ENCODE results near the gene BARX2.

Gene BARX2

GRCh38 chr11:129404731-129405130, 29.1 kb downstream of the BARX2 start:
- DNase-seq = no peak

DNA sequence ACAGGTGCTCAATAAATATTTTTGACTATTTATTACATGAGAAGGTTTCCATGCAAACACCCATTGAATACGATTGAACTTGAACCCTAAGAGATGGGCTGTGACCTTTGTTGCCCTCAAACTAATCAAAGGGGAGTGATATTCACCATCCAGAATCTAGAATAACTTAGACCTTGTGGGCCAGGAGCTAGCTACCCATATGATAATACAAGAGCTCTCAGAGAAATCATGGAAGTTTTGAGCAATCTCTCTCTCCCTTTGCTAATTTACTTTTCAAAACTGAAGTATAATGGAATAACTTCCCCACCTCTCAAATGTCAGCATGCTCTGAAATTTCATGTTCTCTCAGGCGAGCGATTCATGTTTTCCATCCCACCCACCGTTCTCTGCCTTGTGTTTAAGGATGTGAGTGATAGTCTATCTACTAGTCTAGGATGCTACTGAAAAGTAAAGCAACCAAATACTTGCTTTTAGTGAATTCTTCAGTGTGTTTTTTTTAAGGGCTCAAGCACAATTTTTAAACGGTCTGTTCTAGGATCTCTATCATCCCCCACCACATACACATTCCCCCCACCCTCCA, 33.3 kb downstream of the BARX2 start:
- DNase-seq = no peak

DNA sequence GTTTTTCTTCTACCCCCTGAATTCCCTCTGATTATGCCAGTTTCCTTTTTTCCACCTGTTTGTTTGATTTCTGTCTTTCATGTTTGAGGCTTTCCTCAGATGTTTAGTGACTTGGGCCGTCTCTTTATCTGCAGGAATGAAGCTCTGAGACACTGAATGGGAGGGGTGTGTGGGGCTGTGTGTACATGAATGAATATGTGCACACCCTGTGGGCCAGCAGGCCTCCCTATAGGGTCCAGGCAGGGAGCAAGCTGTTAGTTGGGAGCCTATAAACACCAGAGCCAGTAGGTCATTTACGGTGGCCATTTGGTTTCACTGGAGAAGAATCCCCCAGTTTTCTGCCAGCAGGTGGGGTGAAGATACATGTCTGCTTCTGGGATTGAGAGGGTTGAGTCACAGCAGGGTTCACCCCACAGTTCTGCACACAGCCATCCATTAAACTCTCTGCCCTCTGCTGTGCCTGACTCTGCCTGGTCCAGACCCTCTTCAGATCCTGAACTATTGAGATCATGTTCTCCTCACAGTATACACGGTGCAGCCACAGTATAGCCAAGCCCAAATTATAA, 34.8 kb downstream of the BARX2 start:
- DNase-seq = no peak

GRCh38 chr11:129412494-129412893, 36.8 kb downstream of the BARX2 start:
- DNase-seq = no peak

DNA sequence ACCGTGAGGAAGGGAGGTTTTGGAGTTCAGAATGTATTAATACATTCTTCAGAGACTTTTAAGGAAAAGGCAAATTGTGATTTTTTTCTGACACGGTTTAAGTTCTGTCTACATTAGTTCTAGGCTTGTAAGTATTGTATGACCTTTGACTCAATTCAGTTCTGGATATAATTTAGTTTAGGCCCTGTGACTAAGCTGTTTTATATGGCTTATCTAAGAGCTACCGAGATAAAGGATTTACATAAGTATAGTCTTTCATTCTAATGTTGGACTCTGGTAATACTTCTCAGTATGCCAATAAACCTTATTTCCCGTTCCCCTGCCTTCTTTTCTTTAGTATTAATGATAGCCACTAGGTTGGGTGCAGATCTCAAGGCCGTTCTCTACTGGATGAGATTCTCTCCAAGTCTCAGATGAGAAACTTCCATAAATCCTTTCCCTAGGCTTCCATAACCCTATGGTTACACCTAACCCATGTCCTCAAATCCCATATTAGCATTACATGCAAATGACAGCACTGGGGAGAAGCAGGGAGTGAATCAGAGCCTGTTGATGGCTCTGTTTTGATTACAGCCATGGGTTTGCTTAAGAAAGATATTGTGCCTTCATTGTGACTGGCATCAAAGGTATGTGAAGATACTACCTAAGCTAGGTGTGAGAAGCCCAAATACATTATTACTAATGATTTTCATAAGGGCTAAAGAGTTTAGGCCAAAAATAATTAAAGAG, 38.7 kb downstream of the BARX2 start:
- DNase-seq = no peak

DNA sequence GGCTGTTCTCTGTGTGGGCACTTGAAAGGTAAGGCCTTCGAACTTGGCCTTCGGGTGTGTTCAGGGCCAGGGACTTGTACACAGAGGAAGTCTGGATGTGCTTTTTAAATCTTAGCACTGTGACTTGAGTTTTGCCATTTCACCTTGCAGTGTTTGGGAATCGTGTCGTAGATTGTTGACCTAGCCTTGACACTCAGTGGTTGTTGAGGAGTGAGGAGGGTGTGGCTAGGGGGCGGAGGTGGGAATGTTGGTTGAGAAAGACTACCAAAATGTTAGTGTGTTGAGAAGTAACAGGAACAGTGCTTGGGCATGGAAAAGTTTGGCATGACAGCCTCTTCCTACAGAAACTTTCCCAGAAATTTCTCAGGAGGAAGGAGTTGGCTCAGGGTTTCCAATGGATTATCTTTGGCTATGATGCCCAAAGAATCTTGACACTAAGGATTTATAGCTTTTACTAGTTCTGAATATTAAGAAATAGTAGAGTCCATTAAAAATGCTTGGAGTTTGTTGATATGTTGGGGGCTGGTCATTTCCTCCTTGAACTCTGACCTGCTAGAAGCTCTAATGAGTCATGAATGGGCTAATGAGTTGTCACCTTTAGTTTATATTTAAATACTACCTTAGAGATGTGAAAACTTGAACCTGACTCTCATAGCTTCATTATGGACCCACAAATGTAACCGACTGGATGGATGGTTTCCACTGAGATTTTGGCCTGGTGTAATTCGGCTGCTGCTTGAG, 40.6 kb downstream of the BARX2 start:
- no peak for DNase-seq

GRCh38 chr11:129417458-129417857, 41.8 kb downstream of the BARX2 start:
- DNase-seq = no peak

DNA sequence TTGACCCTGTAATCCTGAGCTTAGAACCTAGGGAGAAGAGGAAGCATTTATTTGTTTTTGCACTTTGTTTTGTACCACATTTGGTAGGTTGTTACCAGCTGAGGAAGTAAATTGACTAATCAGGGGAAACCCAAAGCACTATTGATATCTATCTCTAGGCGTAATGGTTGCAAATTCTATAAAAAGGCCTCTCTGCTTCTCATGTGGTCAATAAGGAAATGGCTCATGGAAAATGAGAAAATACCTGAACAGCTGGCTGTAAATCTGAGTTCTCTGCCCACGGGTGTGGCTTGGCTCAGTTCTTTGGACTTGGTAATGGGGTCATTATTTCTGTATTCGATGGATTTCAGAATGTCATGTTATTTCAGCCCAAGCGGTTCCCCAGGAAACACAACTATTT, 42.4 kb downstream of the BARX2 start:
- DNase-seq = no peak

DNA sequence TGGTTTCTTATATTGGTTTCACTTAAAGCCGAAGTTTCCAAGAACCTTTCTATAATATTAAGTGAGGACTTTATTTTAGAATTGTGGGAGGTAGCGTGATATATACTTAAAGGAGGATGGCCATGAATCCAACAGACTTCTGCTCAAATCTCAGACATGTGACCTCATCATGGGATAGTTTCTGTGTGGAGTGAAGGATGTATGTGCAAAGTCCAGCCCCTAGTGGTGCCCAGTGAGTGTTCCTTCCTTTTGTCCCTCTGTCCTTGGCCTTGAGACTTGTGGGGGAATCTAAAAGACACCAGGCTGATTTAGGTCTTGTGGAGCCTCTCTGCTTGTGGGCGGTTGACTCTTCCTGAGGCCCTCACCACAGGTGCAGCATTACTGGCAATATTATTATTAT, 43.7 kb downstream of the BARX2 start:
- DNase-seq = no peak

GRCh38 chr11:129423426-129423825, 47.8 kb downstream of the BARX2 start:
- DNase-seq = no peak

DNA sequence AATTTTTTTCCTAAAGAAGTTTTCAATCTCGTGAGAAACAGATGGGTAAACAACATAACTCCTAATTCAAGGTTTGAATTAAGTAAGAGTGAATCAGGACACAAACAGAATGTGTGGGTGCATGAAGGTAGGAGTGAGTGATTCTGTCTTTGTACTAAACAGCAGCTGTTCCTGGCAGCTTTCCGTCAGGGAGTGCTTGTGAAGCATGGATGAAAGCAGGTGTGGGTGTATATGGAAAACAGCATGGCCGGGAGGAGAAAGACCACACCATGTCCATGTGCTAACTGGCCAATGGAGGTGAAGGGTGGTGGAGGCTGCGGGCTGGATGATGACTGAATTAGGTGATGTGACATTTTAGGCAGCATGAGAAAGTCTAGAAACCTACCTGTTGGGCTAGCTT, 49.6 kb downstream of the BARX2 start:
- DNase-seq = no peak

GRCh38 chr11:129426038-129426437, 50.4 kb downstream of the BARX2 start:
- DNase-seq = no peak

GRCh38 chr11:129426776-129427175, 51.1 kb downstream of the BARX2 start:
- peak; percentile 0 for DNase-seq

DNA sequence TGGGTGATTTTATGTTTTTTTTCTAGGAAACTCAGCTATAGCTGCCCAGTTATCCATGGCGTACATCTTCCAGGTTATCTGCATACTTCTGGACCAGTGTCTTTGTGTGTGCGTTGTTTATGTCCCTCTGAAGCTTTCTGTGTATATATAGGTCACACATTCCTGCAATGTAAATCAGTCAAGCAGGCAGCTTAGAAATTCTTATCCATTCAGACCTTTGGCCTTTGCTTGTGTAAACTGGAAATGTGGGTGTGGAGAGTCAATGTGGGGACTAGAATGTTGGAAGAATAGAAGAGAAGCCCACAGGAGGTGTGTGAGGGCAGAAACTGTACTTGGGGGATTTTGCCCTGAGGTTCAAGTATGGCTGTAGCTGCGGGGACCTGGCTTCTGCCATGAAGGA, 51.7 kb downstream of the BARX2 start:
- DNase-seq = no peak

- no peak for DNase-seq
These were observed 52.3 kb downstream of the BARX2 start for GRCh38 chr11:129427816-129428406.

DNA sequence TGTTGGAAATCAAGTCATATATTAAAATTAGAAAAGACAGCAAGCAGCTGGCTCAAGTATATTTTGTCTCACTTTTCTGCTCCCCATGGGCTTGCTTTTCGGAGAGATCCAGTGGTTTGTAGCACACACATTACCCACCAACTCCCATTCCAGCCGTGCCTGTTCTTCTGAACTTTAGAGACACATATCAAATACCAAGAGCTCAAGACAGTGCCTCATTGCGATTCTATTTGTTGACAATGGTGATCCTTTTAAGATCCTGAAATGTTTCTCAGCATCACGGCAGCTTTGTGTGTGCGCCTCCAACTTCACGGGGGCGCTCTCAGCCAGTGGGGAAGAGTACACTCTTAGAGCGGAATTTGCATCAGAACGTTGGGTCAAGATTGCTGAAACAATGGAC, 52.9 kb downstream of the BARX2 start:
- no peak for DNase-seq

DNA sequence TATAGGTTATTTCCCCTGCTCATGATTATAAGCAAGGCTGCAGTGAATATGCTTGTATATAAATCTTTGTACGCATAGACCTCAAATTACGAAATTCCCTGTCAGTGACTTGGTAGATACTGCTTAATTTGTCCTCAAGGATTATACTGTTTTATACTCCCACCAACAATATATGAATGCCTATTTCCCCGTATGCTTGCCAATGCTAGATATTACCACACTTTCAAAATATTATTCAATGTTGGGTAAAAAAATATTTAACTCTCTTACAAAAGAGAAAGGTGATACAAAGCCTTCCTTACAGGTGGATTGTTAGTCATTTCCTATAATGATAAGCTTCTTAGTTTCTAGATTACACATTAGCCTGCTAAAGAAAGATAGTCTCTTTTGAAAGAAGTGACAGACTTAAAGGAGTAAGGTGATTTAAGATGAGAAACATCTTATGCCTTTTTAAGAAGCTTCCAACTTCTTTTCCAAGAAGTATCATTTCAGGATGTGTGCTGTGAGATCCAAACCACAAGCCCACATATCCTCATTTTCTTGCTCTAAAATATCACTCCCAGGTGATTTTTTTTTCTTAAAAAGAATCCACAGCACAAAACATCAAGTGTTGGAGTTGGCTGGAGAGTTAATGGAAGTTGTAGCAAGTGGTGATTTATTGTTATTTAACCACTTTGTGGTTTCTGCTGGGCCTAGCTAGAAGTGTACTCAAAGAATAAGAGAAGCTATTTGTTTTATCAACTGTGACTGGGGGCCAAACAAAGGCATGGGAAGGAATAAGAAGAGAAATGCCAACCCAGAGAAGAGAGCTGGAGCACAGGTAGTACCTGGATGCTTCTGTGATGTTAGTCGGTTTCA, 59.2 kb downstream of the BARX2 start:
- DNase-seq = no peak

- DNase-seq = no peak
These were observed 60.0 kb downstream of the BARX2 start for GRCh38 chr11:129435499-129436245.

DNA sequence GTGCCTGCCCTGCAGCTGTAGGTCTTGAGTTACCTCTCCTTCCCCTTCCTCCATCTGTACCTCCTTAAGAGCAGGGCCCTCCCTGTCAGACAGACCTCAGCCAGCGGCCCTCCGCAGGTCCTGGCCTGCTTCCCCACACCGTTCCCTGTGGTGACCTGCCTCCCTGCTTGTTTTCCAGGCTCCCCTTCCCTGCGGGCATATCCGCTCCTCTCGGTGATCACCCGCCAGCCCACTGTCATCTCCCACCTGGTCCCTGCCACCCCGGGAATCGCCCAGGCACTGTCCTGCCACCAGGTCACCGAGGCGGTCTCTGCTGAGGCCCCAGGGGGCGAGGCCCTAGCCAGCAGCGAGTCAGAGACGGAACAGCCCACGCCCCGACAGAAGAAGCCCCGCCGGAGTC, 60.9 kb downstream of the BARX2 start:
- no peak for DNase-seq

GRCh38 chr11:129440028-129440713, 64.5 kb downstream of the BARX2 start:
- DNase-seq = no peak

DNA sequence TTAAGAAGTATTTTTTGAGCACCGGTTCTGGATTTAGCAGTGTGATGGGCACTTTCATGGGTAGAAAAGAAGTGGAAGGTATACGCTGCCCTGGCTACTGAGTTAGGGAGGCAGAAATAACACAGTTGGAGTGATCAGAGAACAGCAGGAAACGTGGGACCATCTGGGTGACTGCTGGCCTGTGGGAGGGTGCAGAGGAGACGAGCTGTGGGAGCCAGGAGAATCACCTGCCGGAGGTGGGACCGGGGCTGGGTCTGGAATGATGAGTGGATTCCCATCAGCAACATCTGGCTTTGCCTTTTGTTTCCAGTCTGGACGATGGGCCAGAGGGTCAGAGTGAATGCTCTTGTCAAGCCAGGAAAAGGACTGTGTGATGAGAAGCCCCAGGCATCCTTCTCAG, 66.5 kb downstream of the BARX2 start:
- DNase-seq = no peak

Data from NCI-H524 treated with DMSO at 0.1 percent for 48 hours (cell line).